Measurements from ENCODE around the gene PRR7. TPM values are rescaled to one million over a fixed set of nuclear protein-coding genes. Genes with fewer than 3 reads are reported as not detected.
A peak's percentile ranks its signal among the peaks of the same experiment; 100 is the strongest.

Gene PRR7
- total RNA-seq, 4 donors from 2014 or later = 5.0 to 7.7 (median 6.4) TPM

DNA sequence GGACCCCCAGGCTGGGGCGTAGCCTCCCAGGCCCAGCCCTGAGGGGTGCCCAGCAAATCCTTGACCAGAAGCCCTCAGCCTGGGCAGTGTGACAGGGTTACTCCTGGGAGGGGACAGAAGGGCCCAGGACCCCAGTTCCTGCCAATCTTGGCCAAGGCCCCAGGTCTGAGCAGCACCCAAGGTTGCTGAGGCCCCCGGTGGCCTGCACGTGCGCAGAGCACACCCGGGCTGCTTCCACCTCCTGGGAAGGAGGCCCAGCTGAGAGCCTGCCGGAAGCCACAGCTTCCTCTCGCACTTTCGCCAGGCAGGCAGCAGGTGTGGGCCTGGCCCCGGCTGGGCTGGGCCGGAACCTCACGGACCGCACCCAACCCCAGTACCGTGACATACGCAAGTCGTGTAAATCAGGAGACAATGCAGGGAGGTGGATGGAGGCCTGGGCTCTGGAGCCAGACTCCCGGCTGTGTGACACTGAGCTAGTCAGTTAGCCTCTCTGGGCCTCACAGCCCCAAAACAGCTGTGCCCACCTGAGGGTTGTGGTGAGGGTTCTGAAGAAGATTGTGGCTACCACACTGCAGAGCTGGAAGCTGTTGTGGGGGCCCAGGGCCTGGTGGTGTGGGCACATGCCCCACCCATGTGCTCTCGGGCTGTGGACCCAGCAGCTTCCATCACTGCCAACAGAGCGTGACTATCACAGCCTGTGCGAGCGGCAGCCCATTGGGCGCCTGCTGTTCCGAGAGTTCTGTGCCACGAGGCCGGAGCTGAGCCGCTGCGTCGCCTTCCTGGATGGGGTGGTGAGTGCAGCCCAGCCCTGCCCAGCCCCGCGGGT is 15.1 kb upstream of the PRR7 start:
- H3K36me3 ChIP-seq = peaks cover 45 to 59% (median 46%) of the 10 kb centered on the region in 3 donors
- H3K4me1 ChIP-seq = peaks cover 51 to 74% (median 60%) of the 10 kb centered on the region in 3 donors
- H3K4me3 ChIP-seq = peak overlapping the region in 1 of 4 donors; percentile 6
- no peak for DNase-seq
- peak overlapping the region; percentile 65 to 98 (median 86) for H3K27ac ChIP-seq
- H3K27me3 ChIP-seq = no peaks in the 10 kb centered on the region
- no peak for TF ChIP-seq POLR2A (IDR thresholded peaks at IDR 0.05)
- TF ChIP-seq, protein P1, sequence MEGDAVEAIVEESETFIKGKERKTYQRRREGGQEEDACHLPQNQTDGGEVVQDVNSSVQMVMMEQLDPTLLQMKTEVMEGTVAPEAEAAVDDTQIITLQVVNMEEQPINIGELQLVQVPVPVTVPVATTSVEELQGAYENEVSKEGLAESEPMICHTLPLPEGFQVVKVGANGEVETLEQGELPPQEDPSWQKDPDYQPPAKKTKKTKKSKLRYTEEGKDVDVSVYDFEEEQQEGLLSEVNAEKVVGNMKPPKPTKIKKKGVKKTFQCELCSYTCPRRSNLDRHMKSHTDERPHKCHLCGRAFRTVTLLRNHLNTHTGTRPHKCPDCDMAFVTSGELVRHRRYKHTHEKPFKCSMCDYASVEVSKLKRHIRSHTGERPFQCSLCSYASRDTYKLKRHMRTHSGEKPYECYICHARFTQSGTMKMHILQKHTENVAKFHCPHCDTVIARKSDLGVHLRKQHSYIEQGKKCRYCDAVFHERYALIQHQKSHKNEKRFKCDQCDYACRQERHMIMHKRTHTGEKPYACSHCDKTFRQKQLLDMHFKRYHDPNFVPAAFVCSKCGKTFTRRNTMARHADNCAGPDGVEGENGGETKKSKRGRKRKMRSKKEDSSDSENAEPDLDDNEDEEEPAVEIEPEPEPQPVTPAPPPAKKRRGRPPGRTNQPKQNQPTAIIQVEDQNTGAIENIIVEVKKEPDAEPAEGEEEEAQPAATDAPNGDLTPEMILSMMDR (IDR thresholded peaks at IDR 0.05) = no peak
- no CpG with 5 or more reads among the region's 29 CpGs for WGBS, 2 donors
- H3K9me3 ChIP-seq = no peaks in the 10 kb centered on the region
- intact Hi-C loops (cut with DNase I) = no loop called here

DNA sequence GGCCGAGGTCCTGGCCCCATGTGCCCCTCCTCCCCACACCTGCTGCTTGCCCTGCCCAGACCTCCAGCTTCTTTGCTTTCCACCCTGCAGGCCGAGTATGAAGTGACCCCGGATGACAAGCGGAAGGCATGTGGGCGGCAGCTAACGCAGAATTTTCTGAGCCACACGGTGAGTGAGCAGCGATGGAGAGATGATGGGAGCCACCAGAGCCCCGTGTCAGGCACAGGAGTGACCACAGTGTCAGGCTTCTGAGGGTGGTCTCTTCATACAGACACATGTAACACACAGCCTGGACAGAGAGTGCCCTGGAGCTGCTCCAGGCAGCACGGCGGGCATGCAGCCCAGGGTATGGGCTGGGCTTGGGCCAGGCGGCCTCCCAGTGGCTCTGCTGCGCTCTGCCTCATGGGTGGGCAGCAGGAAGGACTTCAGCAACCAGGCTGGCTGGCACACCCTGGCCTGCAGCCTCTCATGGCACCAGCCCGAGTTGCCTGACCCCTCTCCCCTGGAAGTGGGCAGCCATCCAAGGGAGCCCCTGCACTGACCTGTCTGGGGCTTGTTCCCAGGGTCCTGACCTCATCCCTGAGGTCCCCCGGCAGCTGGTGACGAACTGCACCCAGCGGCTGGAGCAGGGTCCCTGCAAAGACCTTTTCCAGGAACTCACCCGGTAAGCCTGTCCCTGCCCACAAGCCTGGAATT is 14.3 kb upstream of the PRR7 start:
- Histone ChIP-seq H3K4me1 (peaks cover 48 to 69% (median 56%) of the 10 kb centered on the region in 3 donors), H3K4me3 (peak overlapping the region in 1 of 4 donors; percentile 6), H3K27ac (peak overlapping the region; percentile 65 to 98 (median 86)), H3K9me3 (no peaks in the 10 kb centered on the region), H3K27me3 (no peaks in the 10 kb centered on the region), H3K36me3 (peaks cover 46 to 67% (median 49%) of the 10 kb centered on the region in 3 donors)
- DNase-seq = no peak
- 87 to 100% methylated on average over 2 to 6 of the region's 18 CpGs for WGBS, 2 donors
- intact Hi-C loops (cut with DNase I) = no loop called here
- TF ChIP-seq POLR2A (IDR thresholded peaks at IDR 0.05) = no peak
- TF ChIP-seq, protein P1 (IDR thresholded peaks at IDR 0.05) = no peak

DNA sequence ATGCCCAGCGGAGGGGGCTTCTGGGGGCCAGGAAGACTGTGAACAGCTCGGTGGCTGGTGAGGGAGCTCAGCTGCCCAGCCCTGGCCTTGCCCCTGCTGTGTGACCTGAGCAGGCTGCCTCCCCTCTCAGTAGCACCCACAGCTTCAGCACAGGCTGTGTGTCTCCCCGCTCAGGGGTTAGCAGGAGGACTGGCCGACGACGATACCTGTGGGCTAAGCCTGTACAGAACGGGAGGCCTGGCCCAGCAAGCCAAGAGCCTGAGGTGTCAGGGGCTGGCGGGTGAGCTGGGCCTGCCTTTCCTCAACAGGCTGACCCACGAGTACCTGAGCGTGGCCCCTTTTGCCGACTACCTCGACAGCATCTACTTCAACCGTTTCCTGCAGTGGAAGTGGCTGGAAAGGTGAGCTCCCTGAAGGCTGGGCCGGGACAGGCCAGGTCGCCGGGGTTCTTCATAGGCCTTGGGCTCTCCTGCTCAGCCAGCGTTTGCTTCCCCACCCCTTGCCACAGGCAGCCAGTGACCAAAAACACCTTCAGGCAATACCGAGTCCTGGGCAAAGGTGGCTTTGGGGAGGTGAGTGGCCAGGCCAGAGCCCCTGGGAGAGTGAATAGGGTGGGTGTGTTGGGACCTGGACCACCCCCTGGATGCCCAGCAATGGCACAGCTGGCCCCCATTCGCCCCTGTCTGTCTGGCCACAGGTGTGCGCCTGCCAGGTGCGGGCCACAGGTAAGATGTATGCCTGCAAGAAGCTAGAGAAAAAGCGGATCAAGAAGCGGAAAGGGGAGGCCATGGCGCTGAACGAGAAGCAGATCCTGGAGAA is 13.6 kb upstream of the PRR7 start:
- DNase-seq = no peak
- H3K4me3 ChIP-seq = no peak overlapping the region
- H3K36me3 ChIP-seq = peaks cover 46 to 74% (median 49%) of the 10 kb centered on the region in 3 donors
- no peaks in the 10 kb centered on the region for H3K27me3 ChIP-seq
- TF ChIP-seq, protein P1 (IDR thresholded peaks at IDR 0.05) = no peak
- no peak for TF ChIP-seq POLR2A (IDR thresholded peaks at IDR 0.05)
- H3K9me3 ChIP-seq = no peaks in the 10 kb centered on the region
- intact Hi-C loops (cut with DNase I) = no loop called here
- H3K27ac ChIP-seq = peak overlapping the region in 2 of 4 donors; percentile 77 to 94
- WGBS, 2 donors = 90 to 95% methylated on average over 6 to 17 of the region's 25 CpGs
- peaks cover 40 to 62% (median 49%) of the 10 kb centered on the region in 3 donors for H3K4me1 ChIP-seq

DNA sequence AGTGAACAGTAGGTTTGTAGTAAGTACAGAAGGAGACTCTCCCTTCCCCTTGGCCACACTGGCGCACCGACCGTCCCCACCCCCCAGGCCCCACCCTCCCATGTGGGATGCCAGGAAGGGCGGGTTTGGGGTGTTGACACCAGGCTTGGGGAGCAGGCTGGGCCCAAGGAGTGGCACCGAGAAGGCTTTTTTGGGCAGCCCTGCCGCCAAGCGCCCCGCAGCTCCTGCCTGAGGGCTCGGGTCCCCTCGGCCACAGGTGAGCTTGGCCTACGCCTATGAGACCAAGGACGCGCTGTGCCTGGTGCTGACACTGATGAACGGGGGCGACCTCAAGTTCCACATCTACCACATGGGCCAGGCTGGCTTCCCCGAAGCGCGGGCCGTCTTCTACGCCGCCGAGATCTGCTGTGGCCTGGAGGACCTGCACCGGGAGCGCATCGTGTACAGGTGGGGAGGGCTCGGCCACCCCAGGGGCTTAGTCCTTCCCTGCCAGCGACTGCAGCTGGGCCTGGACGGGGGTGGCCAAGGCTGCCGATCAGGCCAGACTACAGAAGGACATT is 12.9 kb upstream of the PRR7 start:
- Histone ChIP-seq H3K27ac (peak overlapping the region in 2 of 4 donors; percentile 1 to 94), H3K9me3 (no peaks in the 10 kb centered on the region), H3K4me3 (no peak overlapping the region), H3K36me3 (peaks cover 46 to 81% (median 49%) of the 10 kb centered on the region in 3 donors), H3K27me3 (no peaks in the 10 kb centered on the region), H3K4me1 (peaks cover 34 to 55% (median 42%) of the 10 kb centered on the region in 3 donors)
- no peak for DNase-seq
- intact Hi-C loops (cut with DNase I) = no loop called here
- TF ChIP-seq POLR2A (IDR thresholded peaks at IDR 0.05) = no peak
- TF ChIP-seq, protein P1 (IDR thresholded peaks at IDR 0.05) = no peak
- 43 to 74% methylated on average over 3 to 13 of the region's 29 CpGs for WGBS, 2 donors

Data from esophagus squamous epithelium (tissue), 5 donors.